SK-N-SH treated with all-trans-retinoic acid at 6 μM for 48 hours (cell line): Measurements from ENCODE around the gene BABAM2.

Source experiments
- ATAC-seq: fragments of 200-7000 bp; cut with Tn5 transposase; 3 replicates; pipeline ENCODE4 v1.9.1; 2020; ENCODE audit warnings: mild to moderate bottlenecking, moderate library complexity
- ARNTL ChIP-seq: fragments of 450-650 bp; formaldehyde crosslinking; IDR thresholded peaks from 2 replicates; pipeline ENCODE4 v1.5.0; 2020; ENCODE audit warnings: low read depth, mild to moderate bottlenecking, moderate library complexity, borderline replicate concordance
- BACH2 ChIP-seq: fragments of 250-450 bp; sonication (Bioruptor Pico); IDR thresholded peaks from 2 replicates; pipeline ENCODE4 v1.9.0; 2021; ENCODE audit warnings: mild to moderate bottlenecking, borderline replicate concordance
- CSDC2 ChIP-seq: fragments of 250-450 bp; sonication (Bioruptor Pico); IDR thresholded peaks from 2 replicates; pipeline ENCODE4 v1.5.0; 2020; ENCODE audit warnings: mild to moderate bottlenecking, moderate library complexity
- ESRRG ChIP-seq: fragments of 250-450 bp; sonication (Bioruptor Pico); IDR thresholded peaks from 2 replicates; pipeline ENCODE4 v1.6.1; 2021; ENCODE audit warnings: mild to moderate bottlenecking
- GLIS3 ChIP-seq: fragments of 250-450 bp; sonication (Bioruptor Pico); IDR thresholded peaks from 2 replicates; pipeline ENCODE4 v1.5.0; 2020; ENCODE audit warnings: mild to moderate bottlenecking, moderate library complexity
- ISL1 ChIP-seq: fragments of 250-450 bp; sonication (Bioruptor Pico); IDR thresholded peaks from 2 replicates; pipeline ENCODE4 v2.1.2; 2022; ENCODE audit warnings: mild to moderate bottlenecking, moderate library complexity
- OSR1 ChIP-seq: fragments of 250-450 bp; sonication (Bioruptor Pico); IDR thresholded peaks from 2 replicates; pipeline ENCODE4 v1.8.0; 2022; ENCODE audit warnings: moderate library complexity, mild to moderate bottlenecking, inconsistent platforms
- PPARA ChIP-seq: fragments of 250-450 bp; sonication (Bioruptor Pico); IDR thresholded peaks from 2 replicates; pipeline ENCODE4 v1.5.0; 2020; ENCODE audit warnings: mild to moderate bottlenecking, borderline replicate concordance
- SNAI2 ChIP-seq: fragments of 250-450 bp; sonication (Bioruptor Pico); IDR thresholded peaks from 2 replicates; pipeline ENCODE4 v1.5.0; 2020; ENCODE audit warnings: mild to moderate bottlenecking, moderate library complexity
- TCF4 ChIP-seq: fragments of 250-450 bp; sonication (Bioruptor Pico); IDR thresholded peaks from 2 replicates; pipeline ENCODE4 v1.8.0; 2021; ENCODE audit warnings: mild to moderate bottlenecking, moderate library complexity, borderline replicate concordance
- TOX ChIP-seq: fragments of 250-450 bp; sonication (Bioruptor Pico); IDR thresholded peaks from 2 replicates; pipeline ENCODE4 v1.8.0; 2021; ENCODE audit warnings: mild to moderate bottlenecking, moderate library complexity, borderline replicate concordance
- ZC3H10 ChIP-seq: fragments of 250-450 bp; sonication (Bioruptor Pico); IDR thresholded peaks from 2 replicates; pipeline ENCODE4 v1.5.1; 2021; ENCODE audit warnings: mild to moderate bottlenecking, moderate library complexity
- ZFP3 ChIP-seq: fragments of 250-450 bp; sonication (Bioruptor Pico); IDR thresholded peaks from 2 replicates; pipeline ENCODE4 v1.5.0; 2020; ENCODE audit warnings: mild to moderate bottlenecking, moderate library complexity
- ZFP30 ChIP-seq: fragments of 450-650 bp; formaldehyde crosslinking; IDR thresholded peaks from 2 replicates; pipeline ENCODE4 v1.5.0; 2022; ENCODE audit warnings: mild to moderate bottlenecking, moderate library complexity
- ZNF565 ChIP-seq: fragments of 450-650 bp; formaldehyde crosslinking; conservative IDR thresholded peaks from 2 replicates; pipeline ENCODE4 v1.5.0; 2020; ENCODE audit warnings: low read depth, mild to moderate bottlenecking, moderate library complexity
- ZNF70 ChIP-seq: fragments of 450-650 bp; formaldehyde crosslinking; IDR thresholded peaks from 2 replicates; pipeline ENCODE4 v1.5.0; 2020; ENCODE audit warnings: mild to moderate bottlenecking, moderate library complexity
- ZNF8 ChIP-seq: fragments of 450-650 bp; formaldehyde crosslinking; IDR thresholded peaks from 2 replicates; pipeline ENCODE4 v1.5.0; 2020; ENCODE audit warnings: mild to moderate bottlenecking, moderate library complexity
- TF ChIP-seq, protein P1 (sequence below): fragments of 250-450 bp; sonication (Bioruptor Pico); IDR thresholded peaks from 2 replicates; pipeline ENCODE4 v1.8.0; 2021; ENCODE audit warnings: low read depth, mild to moderate bottlenecking, moderate library complexity, borderline replicate concordance
- TF ChIP-seq, protein P2 (sequence below): fragments of 250-450 bp; sonication (Bioruptor Pico); IDR thresholded peaks from 2 replicates; pipeline ENCODE4 v1.5.1; 2021; ENCODE audit warnings: mild to moderate bottlenecking, moderate library complexity
- TF ChIP-seq, protein P3 (sequence below): fragments of 250-450 bp; sonication (Bioruptor Pico); IDR thresholded peaks from 2 replicates; pipeline ENCODE4 v1.5.1; 2020; ENCODE audit warnings: low read depth, mild to moderate bottlenecking, moderate library complexity
- TF ChIP-seq, protein P4 (sequence below): fragments of 250-450 bp; sonication (Bioruptor Pico); IDR thresholded peaks from 2 replicates; pipeline ENCODE4 v1.8.0; 2020; ENCODE audit warnings: mild to moderate bottlenecking, moderate library complexity, borderline replicate concordance
- TF ChIP-seq, protein P5 (sequence below): fragments of 250-450 bp; sonication (Bioruptor Pico); IDR thresholded peaks from 2 replicates; pipeline ENCODE4 v1.5.0; 2020; ENCODE audit warnings: mild to moderate bottlenecking, moderate library complexity

The BABAM2 gene

DNA sequence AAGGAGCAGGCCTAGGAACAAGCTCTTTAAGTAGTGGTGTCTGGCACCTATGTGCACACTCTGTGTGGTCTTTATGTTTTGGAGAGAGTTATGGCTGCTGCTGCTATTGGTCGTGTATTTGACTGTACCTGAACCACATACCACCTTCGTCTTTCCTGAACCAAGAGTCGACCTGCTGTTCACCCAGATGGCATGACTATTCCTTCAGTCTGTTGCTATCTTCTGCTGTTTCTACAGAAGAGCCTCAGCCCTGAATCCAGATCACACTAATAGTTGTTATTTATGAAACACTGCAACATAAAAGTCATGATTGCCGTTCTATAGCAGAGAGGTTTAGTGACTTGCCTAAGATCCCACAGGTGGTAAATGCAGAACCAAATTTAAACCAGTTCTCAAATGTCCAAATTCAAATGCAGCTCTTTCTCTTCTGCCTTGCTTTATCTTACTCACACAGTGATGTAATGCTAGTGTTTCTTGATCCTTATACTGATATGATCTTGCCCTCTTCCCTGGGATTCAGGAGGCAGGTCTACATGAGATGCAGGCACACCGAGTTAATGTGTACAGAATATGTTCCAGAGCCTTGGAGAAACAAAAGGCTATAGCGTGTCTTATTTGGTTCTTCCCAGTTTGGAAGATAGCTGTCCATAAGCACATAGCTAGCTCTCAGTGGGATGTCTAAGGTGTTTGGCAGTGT, 380.1 kb downstream of the BABAM2 start:
- TF ChIP-seq PPARA (no peak), ZNF8 (no peak), OSR1 (CRISPR knock-in tag) (no peak), ZNF70 (CRISPR knock-in tag) (no peak), ZNF565 (CRISPR knock-in tag) (no peak), TCF4 (CRISPR knock-in tag) (no peak), ZFP30 (CRISPR knock-in tag) (no peak), ZC3H10 (CRISPR knock-in tag) (no peak), ZFP3 (no peak), ISL1 (CRISPR knock-in tag) (no peak), ARNTL (CRISPR knock-in tag) (no peak), ESRRG (CRISPR knock-in tag) (no peak), GLIS3 (no peak), SNAI2 (CRISPR knock-in tag) (no peak)
- TF ChIP-seq, protein P1, sequence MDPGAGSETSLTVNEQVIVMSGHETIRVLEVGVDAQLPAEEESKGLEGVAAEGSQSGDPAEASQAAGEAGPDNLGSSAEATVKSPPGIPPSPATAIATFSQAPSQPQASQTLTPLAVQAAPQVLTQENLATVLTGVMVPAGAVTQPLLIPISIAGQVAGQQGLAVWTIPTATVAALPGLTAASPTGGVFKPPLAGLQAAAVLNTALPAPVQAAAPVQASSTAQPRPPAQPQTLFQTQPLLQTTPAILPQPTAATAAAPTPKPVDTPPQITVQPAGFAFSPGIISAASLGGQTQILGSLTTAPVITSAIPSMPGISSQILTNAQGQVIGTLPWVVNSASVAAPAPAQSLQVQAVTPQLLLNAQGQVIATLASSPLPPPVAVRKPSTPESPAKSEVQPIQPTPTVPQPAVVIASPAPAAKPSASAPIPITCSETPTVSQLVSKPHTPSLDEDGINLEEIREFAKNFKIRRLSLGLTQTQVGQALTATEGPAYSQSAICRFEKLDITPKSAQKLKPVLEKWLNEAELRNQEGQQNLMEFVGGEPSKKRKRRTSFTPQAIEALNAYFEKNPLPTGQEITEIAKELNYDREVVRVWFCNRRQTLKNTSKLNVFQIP (CRISPR knock-in tag) = no peak
- TF ChIP-seq, protein P2, sequence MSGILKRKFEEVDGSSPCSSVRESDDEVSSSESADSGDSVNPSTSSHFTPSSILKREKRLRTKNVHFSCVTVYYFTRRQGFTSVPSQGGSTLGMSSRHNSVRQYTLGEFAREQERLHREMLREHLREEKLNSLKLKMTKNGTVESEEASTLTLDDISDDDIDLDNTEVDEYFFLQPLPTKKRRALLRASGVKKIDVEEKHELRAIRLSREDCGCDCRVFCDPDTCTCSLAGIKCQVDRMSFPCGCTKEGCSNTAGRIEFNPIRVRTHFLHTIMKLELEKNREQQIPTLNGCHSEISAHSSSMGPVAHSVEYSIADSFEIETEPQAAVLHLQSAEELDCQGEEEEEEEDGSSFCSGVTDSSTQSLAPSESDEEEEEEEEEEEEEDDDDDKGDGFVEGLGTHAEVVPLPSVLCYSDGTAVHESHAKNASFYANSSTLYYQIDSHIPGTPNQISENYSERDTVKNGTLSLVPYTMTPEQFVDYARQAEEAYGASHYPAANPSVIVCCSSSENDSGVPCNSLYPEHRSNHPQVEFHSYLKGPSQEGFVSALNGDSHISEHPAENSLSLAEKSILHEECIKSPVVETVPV (CRISPR knock-in tag) = no peak
- TF ChIP-seq, protein P3, sequence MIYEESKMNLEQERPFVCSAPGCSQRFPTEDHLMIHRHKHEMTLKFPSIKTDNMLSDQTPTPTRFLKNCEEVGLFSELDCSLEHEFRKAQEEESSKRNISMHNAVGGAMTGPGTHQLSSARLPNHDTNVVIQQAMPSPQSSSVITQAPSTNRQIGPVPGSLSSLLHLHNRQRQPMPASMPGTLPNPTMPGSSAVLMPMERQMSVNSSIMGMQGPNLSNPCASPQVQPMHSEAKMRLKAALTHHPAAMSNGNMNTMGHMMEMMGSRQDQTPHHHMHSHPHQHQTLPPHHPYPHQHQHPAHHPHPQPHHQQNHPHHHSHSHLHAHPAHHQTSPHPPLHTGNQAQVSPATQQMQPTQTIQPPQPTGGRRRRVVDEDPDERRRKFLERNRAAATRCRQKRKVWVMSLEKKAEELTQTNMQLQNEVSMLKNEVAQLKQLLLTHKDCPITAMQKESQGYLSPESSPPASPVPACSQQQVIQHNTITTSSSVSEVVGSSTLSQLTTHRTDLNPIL (CRISPR knock-in tag) = no peak
- ATAC-seq = no peak; the same call in 2 of the 3 replicates

DNA sequence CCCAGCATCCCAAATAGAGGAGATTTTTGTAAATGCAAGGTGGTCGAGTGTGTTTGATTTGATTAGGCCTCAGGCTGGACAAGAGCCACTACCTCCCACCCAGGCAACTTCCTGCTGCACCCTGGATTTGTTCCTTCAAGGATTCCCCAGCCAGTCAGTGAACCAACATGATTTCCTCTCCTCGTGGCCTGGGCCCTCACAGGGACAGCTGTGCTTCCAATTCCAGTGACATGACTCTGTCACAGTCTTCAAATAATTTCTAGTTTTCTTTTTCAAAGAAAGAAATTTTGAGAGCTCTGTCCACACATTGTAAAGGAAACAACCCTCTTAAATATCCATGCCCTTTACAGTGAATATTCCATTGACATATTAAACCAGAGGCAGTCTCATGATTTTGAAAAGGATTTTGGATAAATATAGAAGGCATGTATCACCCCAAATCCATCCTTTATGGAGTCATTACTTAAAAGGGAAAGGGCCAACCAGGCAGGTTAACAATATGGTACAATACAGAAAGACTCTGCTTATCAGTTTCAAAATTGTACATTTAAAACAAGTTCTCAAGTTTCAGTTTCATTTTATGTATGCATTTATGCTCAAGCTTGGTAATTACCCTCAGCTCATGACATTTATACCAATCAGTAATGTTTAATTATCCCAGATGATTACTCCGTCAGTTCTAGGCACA, 380.8 kb downstream of the BABAM2 start:
- ATAC-seq = no peak
- TF ChIP-seq TCF4 (CRISPR knock-in tag) (no peak), SNAI2 (CRISPR knock-in tag) (no peak), ZFP30 (CRISPR knock-in tag) (no peak), ZC3H10 (CRISPR knock-in tag) (no peak), ESRRG (CRISPR knock-in tag) (no peak), ZFP3 (no peak), ZNF70 (CRISPR knock-in tag) (no peak), GLIS3 (no peak), ZNF8 (no peak), ARNTL (CRISPR knock-in tag) (no peak), ISL1 (CRISPR knock-in tag) (no peak), OSR1 (CRISPR knock-in tag) (no peak), PPARA (no peak), TOX (CRISPR knock-in tag) (no peak), BACH2 (CRISPR knock-in tag) (no peak), CSDC2 (CRISPR knock-in tag) (no peak)
- TF ChIP-seq, protein P4, sequence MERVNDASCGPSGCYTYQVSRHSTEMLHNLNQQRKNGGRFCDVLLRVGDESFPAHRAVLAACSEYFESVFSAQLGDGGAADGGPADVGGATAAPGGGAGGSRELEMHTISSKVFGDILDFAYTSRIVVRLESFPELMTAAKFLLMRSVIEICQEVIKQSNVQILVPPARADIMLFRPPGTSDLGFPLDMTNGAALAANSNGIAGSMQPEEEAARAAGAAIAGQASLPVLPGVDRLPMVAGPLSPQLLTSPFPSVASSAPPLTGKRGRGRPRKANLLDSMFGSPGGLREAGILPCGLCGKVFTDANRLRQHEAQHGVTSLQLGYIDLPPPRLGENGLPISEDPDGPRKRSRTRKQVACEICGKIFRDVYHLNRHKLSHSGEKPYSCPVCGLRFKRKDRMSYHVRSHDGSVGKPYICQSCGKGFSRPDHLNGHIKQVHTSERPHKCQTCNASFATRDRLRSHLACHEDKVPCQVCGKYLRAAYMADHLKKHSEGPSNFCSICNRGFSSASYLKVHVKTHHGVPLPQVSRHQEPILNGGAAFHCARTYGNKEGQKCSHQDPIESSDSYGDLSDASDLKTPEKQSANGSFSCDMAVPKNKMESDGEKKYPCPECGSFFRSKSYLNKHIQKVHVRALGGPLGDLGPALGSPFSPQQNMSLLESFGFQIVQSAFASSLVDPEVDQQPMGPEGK (CRISPR knock-in tag) = no peak
- TF ChIP-seq, protein P5, sequence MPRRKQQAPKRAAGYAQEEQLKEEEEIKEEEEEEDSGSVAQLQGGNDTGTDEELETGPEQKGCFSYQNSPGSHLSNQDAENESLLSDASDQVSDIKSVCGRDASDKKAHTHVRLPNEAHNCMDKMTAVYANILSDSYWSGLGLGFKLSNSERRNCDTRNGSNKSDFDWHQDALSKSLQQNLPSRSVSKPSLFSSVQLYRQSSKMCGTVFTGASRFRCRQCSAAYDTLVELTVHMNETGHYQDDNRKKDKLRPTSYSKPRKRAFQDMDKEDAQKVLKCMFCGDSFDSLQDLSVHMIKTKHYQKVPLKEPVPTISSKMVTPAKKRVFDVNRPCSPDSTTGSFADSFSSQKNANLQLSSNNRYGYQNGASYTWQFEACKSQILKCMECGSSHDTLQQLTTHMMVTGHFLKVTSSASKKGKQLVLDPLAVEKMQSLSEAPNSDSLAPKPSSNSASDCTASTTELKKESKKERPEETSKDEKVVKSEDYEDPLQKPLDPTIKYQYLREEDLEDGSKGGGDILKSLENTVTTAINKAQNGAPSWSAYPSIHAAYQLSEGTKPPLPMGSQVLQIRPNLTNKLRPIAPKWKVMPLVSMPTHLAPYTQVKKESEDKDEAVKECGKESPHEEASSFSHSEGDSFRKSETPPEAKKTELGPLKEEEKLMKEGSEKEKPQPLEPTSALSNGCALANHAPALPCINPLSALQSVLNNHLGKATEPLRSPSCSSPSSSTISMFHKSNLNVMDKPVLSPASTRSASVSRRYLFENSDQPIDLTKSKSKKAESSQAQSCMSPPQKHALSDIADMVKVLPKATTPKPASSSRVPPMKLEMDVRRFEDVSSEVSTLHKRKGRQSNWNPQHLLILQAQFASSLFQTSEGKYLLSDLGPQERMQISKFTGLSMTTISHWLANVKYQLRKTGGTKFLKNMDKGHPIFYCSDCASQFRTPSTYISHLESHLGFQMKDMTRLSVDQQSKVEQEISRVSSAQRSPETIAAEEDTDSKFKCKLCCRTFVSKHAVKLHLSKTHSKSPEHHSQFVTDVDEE (CRISPR knock-in tag) = no peak
